Endothelial cell of umbilical vein (primary cell): Measurements from ENCODE around the gene GGNBP2. TPM values are rescaled to one million over a fixed set of nuclear protein-coding genes. Genes with fewer than 3 reads are reported as not detected.

Experiments
- BruUV-seq: library from RNA; stranded (reverse); fragments of 400-500 nt; replicated peaks from 2 replicates; lab custom pipeline; 2021; lab: Mats Ljungman, UMichigan
- CTCF ChIA-PET: fragments of 300-600, 350-600 bp; sonication (Branson Sonifier 250); formaldehyde crosslinking; loops from one replicate; lab custom pipeline; 2021; ENCODE audit warnings: antibody characterized with exemption, inconsistent platforms; lab: Charles Lee
- POLR2A ChIA-PET: fragments of 300-600, 350-600 bp; sonication (Branson Sonifier 250); formaldehyde crosslinking; loops from one replicate; lab custom pipeline; 2021; ENCODE audit warnings: antibody characterized with exemption, inconsistent platforms; lab: Charles Lee
- DNase-seq: peaks from one replicate; pipeline ENCODE4 v3.0.0-alpha.2; 2011; ENCODE audit warnings: low read depth, low spot score
- FAIRE-seq: peaks from 2 replicates; lab custom pipeline; 2011; peaks lifted over from hg19 to GRCh38; lab: Jason Lieb, UNC
- H2AFZ ChIP-seq: 2 replicates; pipeline ENCODE4 v1.6.0; 2012; ENCODE audit warnings: low read depth, low read length, control low read depth, inconsistent platforms
- H3K27ac ChIP-seq: 2 replicates; pipeline ENCODE4 v1.5.1; 2011; ENCODE audit warnings: low read depth, mild to moderate bottlenecking, control low read depth, low read length, moderate library complexity; ENCODE audit not compliant: insufficient read depth
- H3K27me3 ChIP-seq, 2 experiments: 2 replicates each; pipeline versions ENCODE4 v1.6.0 to v1.6.1; 2011; ENCODE audit warnings: low read length in 2 of 2, mixed read lengths in 1 of 2; ENCODE audit not compliant: control insufficient read depth in 2 of 2, insufficient read depth in 2 of 2
- H3K36me3 ChIP-seq, 2 experiments: 2 replicates in 1 of 2; 3 replicates in 1 of 2; pipeline ENCODE4 v1.5.1; 2011; ENCODE audit warnings: low read length in 2 of 2, mild to moderate bottlenecking in 1 of 2, moderate library complexity in 1 of 2; ENCODE audit not compliant: control insufficient read depth in 2 of 2, insufficient read depth in 2 of 2; ENCODE audit errors: extremely low read depth in 1 of 2
- H3K4me1 ChIP-seq: 3 replicates; pipeline ENCODE4 v1.5.1; 2011; ENCODE audit warnings: mild to moderate bottlenecking, low read length; ENCODE audit not compliant: control insufficient read depth, insufficient read depth; ENCODE audit errors: extremely low read depth
- H3K4me2 ChIP-seq: 2 replicates; pipeline ENCODE4 v1.6.1; 2011; ENCODE audit warnings: low read length, control low read depth, mixed read lengths; ENCODE audit not compliant: insufficient read depth
- H3K4me3 ChIP-seq, 3 experiments: fragments of 200-600 bp in 1 of 3; sonication (generic), shearing (Covaris generic) in 1 of 3; replicated peaks in 1 of 3; 2 replicates each; pipeline ENCODE4 v1.5.1; 2011 to 2016; ENCODE audit warnings: control low read depth in 3 of 3, low read length in 3 of 3, mild to moderate bottlenecking in 2 of 3, inconsistent platforms in 1 of 3, low read depth in 1 of 3, moderate library complexity in 1 of 3; ENCODE audit not compliant: insufficient read depth in 1 of 3
- H3K79me2 ChIP-seq: 2 replicates; pipeline ENCODE4 v1.6.0; 2012; ENCODE audit warnings: low read length, inconsistent platforms; ENCODE audit not compliant: control insufficient read depth, insufficient read depth
- H3K9ac ChIP-seq: replicated peaks from 2 replicates; pipeline ENCODE3; 2011; ENCODE audit warnings: low read length, control low read depth; ENCODE audit not compliant: insufficient read depth; ENCODE audit errors: extremely low read depth
- H3K9me1 ChIP-seq: replicated peaks from 3 replicates; pipeline ENCODE4 v1.6.0; 2011; ENCODE audit warnings: mild to moderate bottlenecking, low read length; ENCODE audit not compliant: control insufficient read depth, insufficient read depth; ENCODE audit errors: extremely low read depth
- H3K9me3 ChIP-seq: replicated peaks from 2 replicates; pipeline ENCODE4 v1.5.1; 2012; ENCODE audit warnings: low read length, inconsistent platforms; ENCODE audit not compliant: control insufficient read depth, insufficient read depth
- H4K20me1 ChIP-seq: replicated peaks from 2 replicates; pipeline ENCODE3; 2011; ENCODE audit warnings: mild to moderate bottlenecking, low read length; ENCODE audit not compliant: control insufficient read depth, insufficient read depth; ENCODE audit errors: extremely low read depth
- CTCF ChIP-seq, 2 donors: IDR thresholded peaks; 1 replicate in 1 of 2; 2 replicates in 1 of 2; pipeline ENCODE4 v1.5.1; 2011; ENCODE audit warnings: low read length in 2 of 2, mild to moderate bottlenecking in 2 of 2, moderate library complexity in 2 of 2, control low read depth in 1 of 2, inconsistent platforms in 1 of 2, low read depth in 1 of 2; ENCODE audit not compliant: insufficient read depth in 1 of 2; ENCODE audit errors: extremely low read depth in 1 of 2
- EZH2 ChIP-seq: IDR thresholded peaks from 2 replicates; pipeline ENCODE4 v1.6.1; 2012; ENCODE audit warnings: borderline replicate concordance, low read depth, mild to moderate bottlenecking, moderate library complexity, low read length, inconsistent platforms; ENCODE audit not compliant: severe bottlenecking
- FOS ChIP-seq: IDR thresholded peaks from 2 replicates; pipeline ENCODE4 v1.6.1; 2011; ENCODE audit warnings: mild to moderate bottlenecking, low read length, moderate library complexity, borderline replicate concordance; ENCODE audit not compliant: insufficient read depth
- GATA2 ChIP-seq: IDR thresholded peaks from 2 replicates; pipeline ENCODE4 v1.7.0; 2011; ENCODE audit warnings: low read depth, mild to moderate bottlenecking, moderate library complexity, mixed read lengths, low read length; ENCODE audit not compliant: insufficient read length, insufficient read depth
- JUN ChIP-seq: IDR thresholded peaks from 2 replicates; pipeline ENCODE4 v1.6.1; 2011; ENCODE audit warnings: borderline replicate concordance, low read depth; ENCODE audit not compliant: insufficient read length, insufficient read depth
- MYC ChIP-seq: IDR thresholded peaks from one replicate; pipeline ENCODE4 v1.6.1; 2011; ENCODE audit warnings: mild to moderate bottlenecking, low read depth, low read length
- POLR2A ChIP-seq: IDR thresholded peaks from 2 replicates; pipeline ENCODE4 v1.6.1; 2012; ENCODE audit warnings: low read depth, mild to moderate bottlenecking, control low read depth, low read length
- POLR2AphosphoS5 ChIP-seq: IDR thresholded peaks from 2 replicates; pipeline ENCODE4 v1.6.1; 2012; ENCODE audit warnings: low read depth, mild to moderate bottlenecking, control low read depth, low read length, moderate library complexity; ENCODE audit not compliant: insufficient read depth
- dilution Hi-C: fragments of 300-500 bp; cut with MboI; formaldehyde crosslinking; loops from one replicate; pipeline ENCODE4 v1.15.0; 2019; ENCODE audit warnings: low sequenced_read_pairs; ENCODE audit not compliant: extremely low pct_ligation_motif_present
- intact Hi-C: fragments of 100-400 bp; cut with micrococcal nuclease; formaldehyde crosslinking; loops from one replicate; pipeline ENCODE4 v1.10.0; 2022
- polyA plus RNA-seq, 4 experiments: library from polyadenylated mRNA; depleted of rRNA in 3 of 4; stranded (reverse) in 3 of 4; unstranded in 1 of 4; fragments of >200 nt; gene quantifications; 2 replicates each; pipeline versions ENCODE4 v1.2.1 to v1.2.3, GENCODE V29; 2011 to 2012; ENCODE audit warnings: missing spikeins in 1 of 4
- total RNA-seq: library from RNA; stranded (reverse); gene quantifications from 2 replicates; pipeline ENCODE4 v1.2.3, GENCODE V29; 2021

The GGNBP2 gene
- total and polyA plus RNA-seq, 2 donors (not counting 3 experiments of a cell fraction or from before 2014, with no cell fraction given) = 52.6 to 77.6 TPM

GRCh38 chr17:36501351-36501750 lies 43.4 kb upstream of the GGNBP2 start:
- Histone ChIP-seq H3K4me2 (no peak overlapping the region), H3K27ac (no peak overlapping the region), H3K9me3 (no peaks in the 10 kb centered on the region), H4K20me1 (no peaks in the 10 kb centered on the region), H3K79me2 (no peaks in the 10 kb centered on the region), H3K9ac (no peak overlapping the region), H3K4me1 (no peaks in the 10 kb centered on the region), H3K4me3 (no peak overlapping the region), H3K9me1 (no peaks in the 10 kb centered on the region), H3K27me3 (no peaks in the 10 kb centered on the region), H3K36me3 (peaks cover 6 to 22% of the 10 kb centered on the region in 2 experiments), H2AFZ (no peak overlapping the region)
- intact Hi-C loops = no loop called here
- CTCF ChIA-PET = interaction anchor here (1.2 kb wide), 1 partner anchor 15 kb away, joined by 3 read pairs; no protein-coding TSS in a partner anchor
- no peak for FAIRE-seq
- POLR2A ChIA-PET = no interaction called here
- dilution Hi-C loops = no loop called here
- no peak for TF ChIP-seq CTCF (IDR thresholded peaks at IDR 0.05; ENCODE audit: extremely low read depth in 1 of 2, insufficient read depth in 1 of 2, low read depth in 1 of 2, low read length in 2 of 2)
- no peak for TF ChIP-seq FOS
- no peak for TF ChIP-seq GATA2
- TF ChIP-seq POLR2A = no peak
- no peak for TF ChIP-seq MYC
- TF ChIP-seq JUN = no peak
- TF ChIP-seq EZH2 = no peak
- TF ChIP-seq POLR2AphosphoS5 = no peak
- BruUV-seq = no TSS peak
- DNase-seq = no peak
